GM12878 (cell line): ENCODE measurements around the gene SLC35A2. TPM values are rescaled to one million over a fixed set of nuclear protein-coding genes. Genes with fewer than 3 reads are reported as not detected.
A peak's percentile ranks its signal among the peaks of the same experiment; 100 is the strongest.

Experiments
- BCL3 ChIP-seq: IDR thresholded peaks from 2 replicates; pipeline ENCODE4 v1.6.1; 2011; ENCODE audit warnings: borderline replicate concordance, low read depth, mild to moderate bottlenecking, moderate library complexity, low read length; ENCODE audit not compliant: insufficient read depth, poor library complexity, severe bottlenecking
- DPF2 ChIP-seq: fragments of 450-650 bp; IDR thresholded peaks from 2 replicates; pipeline ENCODE4 v1.6.1; 2017; ENCODE audit warnings: mild to moderate bottlenecking
- EP300 ChIP-seq, 2 experiments: fragments of 150-350 bp in 1 of 2; IDR thresholded peaks; 2 replicates each; pipeline ENCODE4 v1.6.1; 2011 to 2012; ENCODE audit warnings: low read depth in 2 of 2, low read length in 2 of 2, borderline replicate concordance in 1 of 2, improper control_type of control experiment in 1 of 2, inconsistent platforms in 1 of 2; ENCODE audit not compliant: control insufficient read depth in 1 of 2
- HSF1 ChIP-seq: fragments of 150-350 bp; IDR thresholded peaks from 2 replicates; pipeline ENCODE4 v1.6.1; 2014; ENCODE audit warnings: mild to moderate bottlenecking, low read depth, low read length
- IKZF1 ChIP-seq: fragments of 450-650 bp; conservative IDR thresholded peaks from 2 replicates; pipeline ENCODE4 v1.6.1; 2017; ENCODE audit warnings: antibody characterized with exemption, mild to moderate bottlenecking
- JUNB ChIP-seq: IDR thresholded peaks from 2 replicates; pipeline ENCODE4 v1.6.1; 2016; ENCODE audit warnings: antibody characterized with exemption, mild to moderate bottlenecking
- MEF2A ChIP-seq: IDR thresholded peaks from 2 replicates; pipeline ENCODE4 v1.6.1; 2011; ENCODE audit warnings: low read depth, mild to moderate bottlenecking, low read length, moderate library complexity; ENCODE audit not compliant: insufficient read depth
- MEF2B ChIP-seq: fragments of 450-650 bp; IDR thresholded peaks from 2 replicates; pipeline ENCODE4 v1.6.1; 2018; ENCODE audit warnings: mild to moderate bottlenecking, moderate library complexity; ENCODE audit not compliant: partially characterized antibody, poor library complexity, severe bottlenecking
- MLLT1 ChIP-seq: fragments of 450-650 bp; IDR thresholded peaks from 2 replicates; pipeline ENCODE4 v1.6.1; 2016; ENCODE audit warnings: mild to moderate bottlenecking
- NFIC ChIP-seq: IDR thresholded peaks from 2 replicates; pipeline ENCODE4 v1.6.1; 2012; ENCODE audit warnings: low read depth, mild to moderate bottlenecking, inconsistent platforms, low read length, moderate library complexity
- REST ChIP-seq: IDR thresholded peaks from 2 replicates; pipeline ENCODE4 v1.6.1; 2012; ENCODE audit warnings: mild to moderate bottlenecking, low read depth, low read length
- RUNX3 ChIP-seq: IDR thresholded peaks from 2 replicates; pipeline ENCODE4 v1.6.1; 2012; ENCODE audit warnings: low read length, inconsistent platforms
- SMAD5 ChIP-seq: IDR thresholded peaks from 2 replicates; pipeline ENCODE4 v1.6.1; 2016; ENCODE audit warnings: antibody characterized with exemption, low read depth
- SMC3 ChIP-seq: IDR thresholded peaks from 2 replicates; pipeline ENCODE4 v1.6.1; 2011; ENCODE audit warnings: low read length, improper control_type of control experiment, borderline replicate concordance
- SPI1 ChIP-seq: IDR thresholded peaks from 2 replicates; pipeline ENCODE4 v1.6.1; 2011; ENCODE audit warnings: low read depth, mild to moderate bottlenecking, low read length, moderate library complexity, borderline replicate concordance; ENCODE audit not compliant: insufficient read depth
- SRF ChIP-seq, 2 experiments: IDR thresholded peaks; 2 replicates each; pipeline ENCODE4 v1.6.1; 2011; ENCODE audit warnings: low read depth in 2 of 2, low read length in 2 of 2, mild to moderate bottlenecking in 1 of 2, moderate library complexity in 1 of 2
- USF1 ChIP-seq: IDR thresholded peaks from 2 replicates; pipeline ENCODE4 v1.6.1; 2011; ENCODE audit warnings: borderline replicate concordance, low read depth, mild to moderate bottlenecking, moderate library complexity, mixed read lengths, low read length; ENCODE audit not compliant: insufficient read depth; ENCODE audit errors: extremely low read length
- polyA plus RNA-seq, 11 experiments: library from polyadenylated mRNA; depleted of rRNA in 4 of 11; unstranded in 6 of 11; stranded (reverse) in 5 of 11; fragments of >200 nt; fragmentation: Nextera tagmentation in 4 of 11; fragmentation: Illumina TruSeq in 1 of 11; extraction: Ambion mirVana in 4 of 11; extraction: Trizol in 1 of 11; gene quantifications; 1 replicate in 1 of 11; 2 replicates in 10 of 11; pipeline versions ENCODE4 v1.2.1 to v1.2.3, GENCODE V29; 2011 to 2016; ENCODE audit warnings: inconsistent platforms in 2 of 11, missing spikeins in 2 of 11, low read depth in 1 of 11
- total RNA-seq, 4 experiments: library from RNA; depleted of rRNA in 3 of 4; stranded (reverse); fragments of >200 nt in 3 of 4; fragmentation: Illumina TruSeq in 1 of 4; extraction: Trizol in 1 of 4; gene quantifications; 2 replicates each; pipeline versions ENCODE4 v1.2.1 to v1.2.3, GENCODE V29; 2013 to 2021

SLC35A2 gene
- total and polyA plus RNA-seq, 10 of the 15 experiments (the other 5 are each of a cell fraction or from before 2014, with no cell fraction given): 2.1 to 27.4 (median 14.9) TPM

- TF ChIP-seq MLLT1 (0 out of 2 replicates have a peak, but pooled peaks have one; percentile 24), SMAD5 (no peak), REST (no peak), EP300 (IDR thresholded peaks at IDR 0.05; ENCODE audit: borderline replicate concordance in 1 of 2, control insufficient read depth in 1 of 2, low read depth in 2 of 2, low read length in 2 of 2) (peak; percentile 25 to 59; a peak in 2 of 4 replicates), JUNB (peak; percentile 29; the same call in 1 of the 2 replicates), RUNX3 (peak; percentile 48), SRF (IDR thresholded peaks at IDR 0.05; ENCODE audit: low read depth in 2 of 2, low read length in 2 of 2) (no peak), NFIC (0 out of 2 replicates have a peak, but pooled peaks have one; percentile 32), DPF2 (no peak), MEF2A (no peak), BCL3 (no peak), IKZF1 (peak; percentile 47), HSF1 (no peak), SMC3 (peak; percentile 13; the same call in 1 of the 2 replicates), USF1 (no peak), SPI1 (peak; percentile 70), MEF2B (peak; percentile 62)
These were observed 22.3 kb upstream of the SLC35A2 start (continued) for GRCh38 chrX:48933757-48934156.
